ENCODE data around the gene UBE2C.

- TF ChIP-seq TCF7L2 (IDR thresholded peaks at IDR 0.05; ENCODE audit: low read depth, low read length) (no peak), CTCF (IDR thresholded peaks at IDR 0.05) (no peak)
These were observed 28.3 kb downstream of the UBE2C start for GRCh38 chr20:45840700-45841198.
